Skeletal muscle cell (primary cell): ENCODE data around the gene GPR55.
"Not testable (repeated sequence)": the region's sequence is repeated elsewhere in the genome, so short reads cannot be mapped to it uniquely, and the experiment has no call there.

Experiments used
- DNase-seq: peaks from one replicate; pipeline ENCODE4 v3.0.0-alpha.2; 2010; ENCODE audit warnings: low read depth
- H3K4me3 ChIP-seq: 2 replicates; pipeline ENCODE4 v1.5.1; 2011; ENCODE audit warnings: low read depth, mild to moderate bottlenecking, control low read depth, low read length, moderate library complexity

GPR55 gene

DNA sequence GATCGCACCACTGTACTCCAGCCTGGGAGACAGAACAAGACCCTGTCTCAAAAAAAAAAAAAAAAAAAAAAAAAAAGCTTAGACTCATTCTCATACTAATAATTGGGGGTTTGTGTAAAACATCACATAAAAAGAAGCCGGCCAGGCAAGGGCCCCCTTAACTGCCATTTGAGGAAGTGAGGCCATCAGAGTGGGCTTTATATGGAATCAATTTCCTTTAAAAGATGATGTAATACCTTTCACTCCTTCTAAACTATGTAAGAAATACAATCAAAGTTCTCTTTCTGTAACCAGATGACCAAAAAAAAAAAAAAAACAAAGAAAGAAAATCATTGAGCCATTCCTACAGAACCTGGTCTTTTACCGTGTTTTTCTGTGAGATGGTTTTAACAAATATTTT lies 13.1 kb upstream of the GPR55 start:
- no peak overlapping the region for H3K4me3 ChIP-seq
- DNase-seq, result no peak

DNA sequence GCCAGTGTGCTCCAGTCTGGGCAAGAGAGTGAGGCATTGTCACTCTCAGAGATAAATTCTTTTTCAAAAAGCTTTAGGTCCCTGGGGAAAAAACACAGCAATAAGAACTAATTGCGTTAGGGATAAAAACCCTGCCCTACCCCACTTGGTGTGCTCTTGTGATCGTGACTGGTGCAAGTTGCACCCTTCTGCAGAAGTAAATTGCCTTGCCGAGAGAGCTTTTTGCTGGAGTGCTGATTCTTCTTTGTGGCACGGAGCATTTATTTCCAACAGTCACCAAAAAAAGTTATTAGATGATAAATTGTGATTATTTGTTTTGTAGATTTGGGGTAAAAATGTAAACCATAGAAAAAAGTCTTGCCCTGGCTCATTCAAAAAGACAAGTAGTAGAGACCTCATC lies 12.3 kb upstream of the GPR55 start:
- no peak overlapping the region for H3K4me3 ChIP-seq
- DNase-seq, result no peak

DNA sequence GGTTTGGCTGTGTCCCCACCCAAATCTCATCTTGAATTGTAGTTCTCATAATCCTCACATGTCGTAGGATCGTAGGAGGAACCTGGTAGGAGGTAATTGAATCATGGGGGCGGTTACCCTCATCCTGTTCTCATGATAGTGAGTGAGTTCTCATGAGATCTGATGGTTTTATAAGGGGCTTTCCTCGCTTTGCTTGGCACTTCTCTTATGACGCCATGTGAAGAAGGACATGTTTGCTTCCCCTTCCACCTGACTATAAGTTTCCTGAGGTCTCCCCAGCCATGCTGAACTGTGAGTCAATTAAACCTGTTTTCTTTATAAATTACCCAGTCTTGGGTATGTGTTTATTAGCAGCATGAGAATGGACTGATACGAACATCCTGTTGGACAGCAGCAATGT lies 11.2 kb upstream of the GPR55 start:
- not testable (repeated sequence) for DNase-seq, H3K4me3 ChIP-seq

DNA sequence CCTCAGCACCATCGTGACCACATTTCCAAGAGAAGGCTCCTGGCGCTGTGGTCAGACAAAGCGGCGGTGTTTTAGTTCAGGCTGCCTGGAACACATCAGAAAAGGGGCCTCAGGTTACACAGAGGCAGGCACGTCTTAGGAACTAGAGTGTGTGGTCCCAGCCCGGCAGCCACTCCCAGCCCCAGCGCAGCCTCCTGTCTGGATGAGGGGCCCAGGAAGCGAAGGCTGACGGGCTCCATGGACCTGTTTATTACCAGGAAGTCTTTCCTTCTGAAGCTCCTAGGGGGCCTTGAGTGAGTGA lies 10.0 kb upstream of the GPR55 start:
- H3K4me3 ChIP-seq, result no peak overlapping the region
- DNase-seq, result no peak

DNA sequence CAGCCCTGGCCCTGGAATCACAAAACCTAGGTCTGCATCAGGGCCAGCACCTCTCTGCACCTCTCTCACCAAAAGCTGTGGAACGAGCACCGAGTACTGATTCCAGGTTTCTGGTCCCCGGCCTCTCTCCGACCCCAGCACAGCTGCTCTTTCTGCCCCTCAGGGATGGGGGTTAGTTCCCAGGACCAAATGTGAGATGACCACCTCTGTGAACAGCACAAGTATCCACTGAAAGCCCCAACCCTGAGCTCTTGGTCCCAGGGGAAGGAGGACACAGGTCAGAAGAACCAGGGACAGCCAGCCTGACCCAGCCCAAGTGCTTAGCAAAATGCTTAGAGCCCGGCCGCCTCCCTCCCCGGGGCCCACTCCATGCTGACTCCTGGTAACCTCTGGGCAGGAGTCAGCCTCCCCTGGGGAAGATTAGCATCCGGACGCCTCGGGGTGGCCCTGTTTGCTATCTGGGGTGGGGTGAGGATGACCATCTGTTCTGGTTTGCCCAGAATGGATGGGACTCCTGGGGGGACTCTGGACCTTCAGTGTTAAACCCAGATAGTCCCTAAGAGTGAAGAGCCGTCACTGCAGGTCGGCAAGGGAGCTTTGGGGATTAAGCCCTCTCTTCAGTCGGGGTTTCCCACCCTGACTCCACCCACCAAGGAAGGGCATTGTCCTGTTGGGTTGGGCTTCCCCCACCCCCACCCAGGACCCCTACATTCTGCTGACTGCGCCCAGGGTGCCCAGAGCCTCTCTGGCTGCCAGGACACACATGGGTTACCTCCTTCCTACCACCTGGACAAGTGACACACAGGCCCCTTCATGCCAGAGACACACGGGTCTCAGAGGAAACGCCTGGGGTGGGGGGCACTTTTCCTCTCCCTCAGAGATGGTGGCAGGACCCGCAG lies 9.4 kb upstream of the GPR55 start:
- H3K4me3 ChIP-seq, result no peak overlapping the region
- DNase-seq, result no peak

DNA sequence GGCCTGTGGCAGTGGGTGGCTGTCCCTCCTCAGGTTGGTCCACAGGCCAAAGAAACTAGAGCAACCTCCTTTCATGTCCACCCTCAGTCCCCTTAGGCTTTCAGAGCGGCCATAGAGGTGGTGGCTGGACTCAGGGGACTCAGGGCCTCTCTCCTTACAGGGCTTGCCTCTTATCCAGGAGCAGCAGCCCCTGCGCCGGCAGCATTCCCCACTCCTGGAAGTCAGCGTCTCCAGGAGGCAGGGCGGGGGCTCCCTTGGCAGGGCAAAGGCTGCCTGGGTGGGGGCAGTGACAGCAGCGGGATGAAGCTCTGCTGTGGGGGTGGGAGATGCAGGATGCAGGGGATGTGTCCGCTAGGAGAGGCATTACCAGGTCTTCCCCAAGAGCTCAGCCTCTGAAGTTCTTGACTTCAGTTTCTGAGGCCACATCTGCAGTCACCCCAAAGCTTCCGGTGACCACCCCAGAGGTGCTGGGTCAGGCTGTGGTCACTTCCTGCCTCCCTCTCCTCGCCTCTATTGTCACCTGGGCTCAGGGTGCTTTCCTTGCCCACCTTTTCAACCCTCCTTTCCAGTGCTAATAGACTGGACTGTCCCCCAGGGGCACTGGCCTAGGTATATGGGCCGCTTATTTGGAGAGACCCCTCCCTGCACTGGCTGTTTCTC lies 8.6 kb upstream of the GPR55 start:
- DNase-seq, result no peak

DNA sequence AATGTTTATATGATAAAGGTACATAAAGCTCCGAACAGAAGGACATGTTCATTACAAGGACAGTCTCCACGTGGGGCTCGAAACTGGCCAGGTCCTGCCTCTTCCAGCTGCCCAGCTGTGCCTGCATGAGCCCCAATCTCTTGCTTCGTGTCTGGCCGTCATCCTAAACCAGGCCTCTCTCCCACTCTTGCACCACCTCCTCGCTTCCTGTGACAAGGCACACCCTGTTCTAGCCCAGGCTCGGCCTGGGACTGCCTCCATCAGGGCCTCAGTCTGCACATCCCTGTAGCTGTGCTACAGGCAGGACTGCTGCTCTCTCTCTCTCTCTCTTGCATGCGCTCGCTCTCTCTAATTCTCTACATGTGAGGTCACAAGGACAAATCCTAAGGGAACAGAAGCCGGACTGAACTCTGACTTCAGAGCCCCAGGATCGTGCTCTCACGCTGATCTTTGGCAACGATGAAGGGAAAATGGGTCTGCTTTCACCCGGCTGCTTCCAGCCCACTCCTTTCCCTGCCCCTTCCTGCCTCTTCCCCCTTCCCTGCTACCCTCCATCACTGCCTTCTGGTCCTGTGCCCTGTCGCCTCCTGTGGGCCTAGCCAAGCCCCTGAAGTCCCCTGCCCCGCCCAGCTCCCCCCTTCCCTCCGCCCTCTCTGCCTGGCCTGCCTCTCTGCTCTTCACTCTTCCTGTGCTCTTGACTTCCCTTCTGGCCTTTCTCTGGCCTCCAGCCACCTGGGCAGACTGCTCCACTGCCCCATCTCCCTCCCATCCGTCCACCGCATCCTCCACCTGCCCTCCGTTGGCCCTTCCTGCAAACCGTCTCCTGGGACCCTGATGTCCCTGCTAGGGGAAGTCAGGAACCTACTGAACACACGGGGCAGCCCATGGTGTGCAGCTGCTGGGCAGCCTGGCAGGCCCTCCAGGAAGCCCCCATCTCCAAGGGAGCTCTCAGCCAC lies 7.8 kb upstream of the GPR55 start:
- DNase-seq, result peak; percentile 45
- no peak overlapping the region for H3K4me3 ChIP-seq

More for the DNA sequence above, 8.6 kb upstream of the GPR55 start:
- no peak overlapping the region for H3K4me3 ChIP-seq

DNA sequence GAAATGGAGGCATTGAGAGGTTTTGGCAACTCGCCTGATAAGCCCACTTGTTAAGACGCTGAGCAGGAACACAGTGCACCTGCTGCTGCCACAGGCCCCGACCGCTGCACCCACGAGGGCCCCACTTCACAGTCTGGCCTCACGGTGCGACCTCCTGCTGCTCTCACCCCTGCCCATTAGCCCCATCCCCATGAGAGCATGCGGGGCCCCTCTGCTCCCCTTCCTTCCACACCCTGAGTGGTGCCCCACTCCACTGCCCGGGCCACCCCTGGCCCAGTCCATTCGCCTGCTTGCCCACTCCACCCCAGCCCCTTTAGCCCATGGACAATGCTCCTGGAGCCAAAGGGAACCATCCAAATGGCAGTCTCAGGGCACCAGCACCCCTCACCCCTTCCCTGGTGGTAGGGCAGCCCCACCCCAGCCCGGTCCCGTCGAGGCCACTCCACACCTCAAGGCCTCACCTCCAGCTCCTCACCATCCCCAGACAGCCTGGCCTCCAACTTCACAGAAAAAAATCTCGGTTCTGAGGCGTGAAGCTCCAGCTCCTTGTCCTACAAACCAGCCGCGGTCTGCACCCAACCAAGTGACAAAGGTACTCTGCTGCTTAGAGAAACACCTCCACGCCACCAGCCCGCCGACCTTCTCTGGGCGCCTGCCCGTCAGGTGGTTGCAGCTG lies 6.7 kb upstream of the GPR55 start:
- H3K4me3 ChIP-seq, result no peak overlapping the region
- DNase-seq, result no peak

DNA sequence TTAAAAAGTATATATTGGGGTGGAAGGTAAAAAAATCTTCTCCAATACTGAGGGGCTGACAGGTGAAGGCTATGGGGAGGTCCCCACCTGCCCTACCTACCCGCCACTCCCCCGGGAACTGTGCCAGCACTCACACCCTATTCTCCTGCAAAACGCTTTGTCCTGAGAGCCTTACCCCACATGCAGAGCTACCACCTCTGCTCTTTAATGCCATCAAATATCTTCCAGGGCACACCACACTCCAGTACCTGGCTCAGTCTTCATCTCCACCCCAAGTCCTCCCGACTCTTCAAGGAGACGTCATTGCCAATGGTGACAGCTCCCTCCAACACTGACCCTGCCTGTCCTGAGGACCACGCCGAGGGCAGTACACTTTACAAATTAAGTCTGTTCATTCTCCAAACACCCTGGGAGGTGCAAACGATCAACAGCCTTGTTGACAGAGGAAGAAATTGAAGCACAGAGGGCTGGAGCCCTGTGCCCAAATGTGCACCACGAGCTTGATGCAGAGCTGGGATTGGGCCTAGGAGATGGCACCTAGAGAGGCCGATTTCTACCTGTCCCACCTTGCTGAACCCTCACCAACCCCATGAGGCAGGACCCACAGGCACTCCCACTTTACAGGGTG lies 6.0 kb upstream of the GPR55 start:
- H3K4me3 ChIP-seq, result no peak overlapping the region
- no peak for DNase-seq

DNA sequence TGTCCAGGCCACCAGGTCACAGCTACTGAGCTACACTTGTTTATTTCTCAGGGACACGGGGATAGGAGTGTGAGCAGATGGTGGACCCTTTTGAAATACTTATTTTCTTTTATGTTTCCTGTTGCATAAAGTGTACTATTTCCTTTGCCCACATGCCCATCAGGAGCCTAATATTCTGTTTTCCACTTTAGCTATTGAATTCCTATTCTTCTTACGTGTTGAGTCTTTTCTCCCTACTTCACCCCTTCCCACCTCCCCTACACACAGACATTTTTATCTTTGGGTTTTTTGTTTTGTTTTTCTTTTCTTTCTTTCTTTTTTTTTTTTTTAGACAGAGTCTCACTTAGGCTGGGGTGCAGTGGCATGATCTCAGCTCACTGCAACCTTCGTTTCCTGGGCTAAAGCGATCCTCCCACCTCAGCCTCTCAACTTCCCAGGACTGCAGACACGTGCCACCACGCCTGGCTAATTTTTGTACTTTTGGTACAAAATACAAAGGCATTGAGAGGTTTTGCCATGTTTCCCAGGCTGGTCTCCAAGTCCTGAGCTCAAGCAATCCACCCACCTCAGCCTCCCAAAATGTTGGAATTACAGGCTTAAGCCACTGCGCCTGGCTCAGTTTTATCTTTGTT lies 5.2 kb upstream of the GPR55 start:
- no peak overlapping the region for H3K4me3 ChIP-seq
- DNase-seq, result no peak

DNA sequence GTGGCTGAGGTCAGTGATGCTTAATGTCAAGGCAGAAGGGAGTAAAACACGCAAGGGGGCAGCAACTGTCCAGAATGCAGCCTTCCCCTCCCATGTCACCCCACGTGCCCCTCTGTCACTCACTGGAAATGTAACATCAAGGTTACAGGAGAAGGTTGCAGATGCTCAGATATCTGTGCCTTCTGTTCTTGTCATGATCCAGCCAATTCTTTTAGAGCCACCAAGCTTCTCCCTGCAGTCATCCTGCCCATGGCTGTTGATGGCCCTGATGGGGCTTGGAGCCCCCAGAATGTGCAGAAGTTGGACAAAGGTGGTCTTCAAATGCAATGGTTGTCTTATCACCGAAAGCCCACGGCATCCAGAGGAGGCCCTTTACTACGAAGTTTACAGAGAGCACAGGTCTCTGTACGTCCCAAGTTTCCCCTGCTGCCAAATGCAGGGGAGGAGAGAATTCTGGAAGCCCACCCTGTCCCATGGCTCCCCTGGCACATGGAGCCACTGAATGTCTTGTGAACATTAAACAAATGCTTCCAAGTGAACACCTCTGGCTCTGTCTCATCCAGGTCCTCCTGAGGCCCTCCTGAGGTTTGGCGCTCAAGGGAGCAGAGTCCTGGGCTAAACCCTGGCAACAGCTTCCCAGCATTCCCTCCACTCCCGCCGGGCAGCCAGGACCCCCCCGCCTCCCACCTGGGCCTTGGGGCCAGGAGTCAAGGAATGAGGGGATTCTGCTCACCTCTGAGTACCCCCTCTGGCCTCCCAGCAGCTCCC lies 4.5 kb upstream of the GPR55 start:
- H3K4me3 ChIP-seq, result no peak overlapping the region
- no peak for DNase-seq

DNA sequence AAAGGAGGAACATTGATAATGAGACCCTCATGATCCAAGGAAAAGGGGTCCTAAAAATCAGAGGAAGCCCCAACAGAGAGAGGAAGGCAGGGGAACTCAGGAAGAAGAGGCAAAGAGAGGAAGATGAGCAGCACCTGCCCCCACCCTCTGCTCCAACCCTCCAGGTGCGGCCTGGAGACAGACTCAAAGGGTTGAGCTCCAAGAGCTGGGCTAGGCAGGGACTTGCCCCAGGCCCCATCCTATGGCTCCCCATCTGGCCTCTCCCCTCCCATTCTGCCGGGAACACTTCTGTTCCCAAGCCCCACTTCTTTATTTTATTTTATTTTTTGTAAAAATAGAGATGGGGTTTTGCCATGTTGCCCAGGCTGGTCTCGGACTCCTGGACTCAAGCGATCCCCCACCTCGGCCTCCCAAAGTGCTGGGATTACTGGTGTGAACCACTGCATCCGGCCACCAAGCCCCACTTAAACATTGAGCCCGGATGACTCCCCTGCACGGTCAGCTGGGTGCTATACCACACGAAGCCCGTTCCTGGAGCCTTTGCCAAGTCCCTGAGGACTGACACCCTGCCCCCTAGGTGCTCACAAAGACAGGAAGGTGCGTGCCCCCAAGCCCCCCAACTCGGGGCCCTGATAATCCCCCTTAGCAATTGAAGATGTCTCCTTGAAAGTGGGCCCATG lies 3.8 kb upstream of the GPR55 start:
- no peak overlapping the region for H3K4me3 ChIP-seq
- DNase-seq, result no peak

DNA sequence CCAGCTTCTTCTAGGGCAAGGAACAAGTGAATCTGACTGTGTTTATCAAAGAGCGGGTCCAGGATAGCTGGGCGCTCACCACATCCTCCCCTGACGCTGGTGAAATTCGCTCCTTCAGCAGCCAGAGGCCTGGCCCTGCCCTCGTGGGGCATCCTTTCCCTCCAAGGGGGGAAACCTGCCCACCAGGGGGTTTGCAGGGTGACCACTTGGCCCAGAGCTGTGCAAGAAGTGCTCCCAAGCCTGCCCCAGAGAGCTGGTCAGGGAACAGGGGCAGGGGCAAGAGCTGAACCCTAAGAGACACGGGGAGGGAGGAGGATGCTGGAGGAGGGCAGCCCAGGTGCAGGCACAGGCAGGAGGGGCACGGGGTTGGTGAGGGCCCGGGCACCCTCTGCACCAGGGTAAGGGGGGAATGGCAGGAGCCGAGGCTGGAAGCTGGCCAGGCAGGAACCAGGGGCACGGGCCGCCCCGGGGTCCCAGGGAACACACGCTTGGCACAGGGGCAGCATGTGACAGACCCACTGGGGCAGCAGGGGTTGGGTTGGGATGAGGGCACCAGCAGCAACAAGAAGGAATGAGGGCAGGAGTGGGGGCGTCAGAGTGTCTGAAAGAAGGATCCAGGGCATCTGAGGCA lies 2.8 kb upstream of the GPR55 start:
- no peak overlapping the region for H3K4me3 ChIP-seq
- DNase-seq, result no peak

DNA sequence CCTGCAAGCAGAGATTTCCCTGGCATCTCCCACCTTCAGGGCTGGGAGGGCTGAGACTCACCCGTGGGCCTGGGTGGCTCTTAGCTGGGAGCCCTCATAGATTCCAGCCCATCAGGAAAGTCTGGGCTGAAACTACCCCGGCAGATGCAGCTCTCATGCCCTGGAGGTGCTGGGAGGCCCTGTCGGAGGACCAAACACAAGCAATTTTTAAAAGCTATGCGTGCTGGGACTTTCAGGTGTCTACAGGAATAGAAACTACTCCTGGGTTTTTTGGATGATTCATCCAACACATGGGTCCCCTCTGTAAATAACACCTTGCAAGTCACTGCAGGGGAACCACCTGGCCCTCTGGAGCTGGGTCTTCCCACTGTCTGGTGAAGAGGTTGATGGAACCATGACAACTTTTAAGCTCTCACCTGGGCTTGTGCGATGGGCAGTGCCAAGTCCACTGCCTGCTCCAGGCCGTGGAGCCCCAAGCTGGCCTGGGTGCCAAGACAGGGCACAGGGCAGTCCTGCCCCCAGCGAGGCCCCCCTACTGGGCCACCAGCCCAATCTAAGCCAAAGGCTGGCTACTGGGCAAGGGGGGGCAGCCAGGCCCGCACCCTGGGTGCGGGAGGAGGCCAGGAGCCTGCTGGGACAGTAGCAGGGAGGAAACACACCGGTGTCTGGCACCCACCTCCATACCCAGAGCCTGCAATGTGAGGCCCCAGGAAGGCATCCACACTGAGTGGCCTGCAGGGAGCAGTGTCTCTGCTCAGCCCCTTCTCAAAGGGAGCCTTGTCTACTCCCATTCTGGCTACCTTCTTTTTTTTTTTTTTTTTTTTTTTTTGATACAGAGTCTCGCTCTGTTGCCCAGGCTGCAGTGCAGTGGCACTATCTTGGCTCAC lies 1.1 kb upstream of the GPR55 start:
- no peak overlapping the region for H3K4me3 ChIP-seq
- no peak for DNase-seq

DNA sequence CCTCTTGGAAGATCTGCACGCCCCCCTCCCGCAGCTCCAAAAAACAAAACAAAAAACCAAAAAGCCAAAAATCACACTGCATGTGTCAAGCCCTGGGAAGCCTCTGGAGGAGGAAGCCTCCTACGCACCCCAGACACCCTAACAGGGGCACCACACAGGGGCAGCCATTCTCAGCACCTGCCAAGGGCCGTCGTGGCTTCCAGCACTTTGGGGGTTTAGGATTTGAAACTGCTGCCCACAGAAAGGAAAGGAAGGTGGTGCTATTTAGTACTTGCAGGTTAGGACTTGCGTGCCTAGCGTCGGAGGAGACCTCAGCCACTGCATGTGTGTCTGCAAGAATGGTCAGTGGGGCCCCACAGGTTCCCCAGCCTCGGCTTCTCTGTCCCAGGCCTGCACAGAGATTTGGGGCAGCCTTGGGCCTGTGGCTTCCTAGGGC lies 419 bp upstream of the GPR55 start:
- no peak for DNase-seq
- H3K4me3 ChIP-seq, result no peak overlapping the region

DNA sequence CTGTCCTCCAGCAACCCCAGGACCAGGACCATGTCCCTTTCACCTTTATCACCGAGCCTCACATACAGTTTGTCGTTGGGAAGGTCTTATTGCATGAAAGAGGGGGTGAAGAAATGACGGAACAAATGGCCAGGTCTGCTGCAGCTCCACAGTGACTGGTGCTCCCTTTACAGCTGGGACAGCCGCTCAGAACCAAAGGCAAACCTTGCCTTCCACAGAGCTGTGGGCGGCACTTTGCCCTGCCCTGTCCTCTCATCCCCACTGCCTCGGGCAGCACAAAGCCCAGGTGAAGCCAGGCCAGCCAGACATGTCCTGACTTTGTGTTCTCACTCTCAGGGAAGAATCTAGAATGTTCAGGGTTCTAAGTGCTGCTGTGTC lies 961 bp downstream of the GPR55 start:
- no peak for DNase-seq
- H3K4me3 ChIP-seq, result no peak overlapping the region
